Large intestine (tissue), 3 donors: Measurements from ENCODE around the gene SMIM33. TPM values are rescaled to one million over a fixed set of nuclear protein-coding genes. Genes with fewer than 3 reads are reported as not detected.

Experiments
- DNase-seq, 2 donors: peaks; one replicate each; pipeline versions ENCODE4 v3.0.0 to v3.0.0-alpha.2; 2013
- H3K27ac ChIP-seq: one replicate; pipeline ENCODE4 v1.5.1; 2013; ENCODE audit warnings: low read length
- H3K27me3 ChIP-seq: 2 replicates; pipeline ENCODE4 v1.6.1; 2013; ENCODE audit warnings: low read length; ENCODE audit not compliant: control insufficient read depth, insufficient read depth
- H3K36me3 ChIP-seq: 2 replicates; pipeline ENCODE4 v1.6.1; 2013; ENCODE audit warnings: low read length; ENCODE audit not compliant: control insufficient read depth, insufficient read depth
- H3K4me1 ChIP-seq: one replicate; pipeline ENCODE4 v1.6.1; 2013; ENCODE audit warnings: low read length; ENCODE audit not compliant: control insufficient read depth, insufficient read depth
- H3K4me3 ChIP-seq: one replicate; pipeline ENCODE4 v1.5.1; 2013; ENCODE audit warnings: low read length
- H3K9me3 ChIP-seq: one replicate; pipeline ENCODE4 v1.6.1; 2013; ENCODE audit warnings: mild to moderate bottlenecking, low read depth, low read length, moderate library complexity; ENCODE audit not compliant: control insufficient read depth
- WGBS: methylation state at CpG from one replicate; pipeline ENCODE4 v1.1.5; 2013; ENCODE audit warnings: low lambda C conversion rate; ENCODE audit not compliant: insufficient coverage; 5-methylcytosine and 5-hydroxymethylcytosine counted together
- polyA plus RNA-seq: library from polyadenylated mRNA; unstranded; fragments of 120-200 nt; gene quantifications from one replicate; pipeline ENCODE4 v1.2.1, GENCODE V29; 2013

SMIM33 gene
- polyA plus RNA-seq, 1 donor: not detected

GRCh38 chr5:139457653-139458306 is 13.0 kb upstream of the SMIM33 start:
- Histone ChIP-seq H3K4me3 (no peak overlapping the region), H3K27ac (no peak overlapping the region), H3K27me3 (no peaks in the 10 kb centered on the region), H3K4me1 (no peaks in the 10 kb centered on the region), H3K9me3 (peaks cover 4% of the 10 kb centered on the region), H3K36me3 (no peaks in the 10 kb centered on the region)
- no peak for DNase-seq
- WGBS: 100% methylated on average over 2 of the region's 5 CpGs

- WGBS: 92% methylated on average over 2 of the region's 8 CpGs
- DNase-seq: peak in 1 of 2 donors; percentile 49
- Histone ChIP-seq H3K9me3 (peaks cover 3% of the 10 kb centered on the region), H3K27ac (no peak overlapping the region), H3K27me3 (no peaks in the 10 kb centered on the region), H3K36me3 (no peaks in the 10 kb centered on the region), H3K4me1 (no peaks in the 10 kb centered on the region), H3K4me3 (no peak overlapping the region)
These were observed 12.0 kb upstream of the SMIM33 start for GRCh38 chr5:139458580-139459407.

GRCh38 chr5:139459451-139459934 is 11.3 kb upstream of the SMIM33 start:
- no peak overlapping the region for H3K27ac ChIP-seq
- H3K4me1 ChIP-seq: no peaks in the 10 kb centered on the region
- no peaks in the 10 kb centered on the region for H3K9me3 ChIP-seq
- DNase-seq: no peak
- no CpG with 5 or more reads among the region's 8 CpGs for WGBS
- no peak overlapping the region for H3K4me3 ChIP-seq
- no peaks in the 10 kb centered on the region for H3K27me3 ChIP-seq
- H3K36me3 ChIP-seq: no peaks in the 10 kb centered on the region

GRCh38 chr5:139460455-139460854 is 10.3 kb upstream of the SMIM33 start:
- DNase-seq: no peak
- no peak overlapping the region for H3K27ac ChIP-seq
- H3K4me3 ChIP-seq: no peak overlapping the region
- no CpG with 5 or more reads among the region's 1 CpG for WGBS
- H3K36me3 ChIP-seq: no peaks in the 10 kb centered on the region
- H3K9me3 ChIP-seq: no peaks in the 10 kb centered on the region
- H3K4me1 ChIP-seq: no peaks in the 10 kb centered on the region
- H3K27me3 ChIP-seq: no peaks in the 10 kb centered on the region

GRCh38 chr5:139461176-139461575 is 9.6 kb upstream of the SMIM33 start:
- H3K9me3 ChIP-seq: no peaks in the 10 kb centered on the region
- no peak overlapping the region for H3K4me3 ChIP-seq
- no peaks in the 10 kb centered on the region for H3K27me3 ChIP-seq
- no peak for DNase-seq
- H3K4me1 ChIP-seq: no peaks in the 10 kb centered on the region
- H3K36me3 ChIP-seq: no peaks in the 10 kb centered on the region
- WGBS: 100% methylated on average over 2 of the region's 7 CpGs
- no peak overlapping the region for H3K27ac ChIP-seq

- H3K4me3 ChIP-seq: no peak overlapping the region
- no peaks in the 10 kb centered on the region for H3K27me3 ChIP-seq
- no peaks in the 10 kb centered on the region for H3K36me3 ChIP-seq
- no peak for DNase-seq
- H3K27ac ChIP-seq: no peak overlapping the region
- H3K9me3 ChIP-seq: no peaks in the 10 kb centered on the region
- no peaks in the 10 kb centered on the region for H3K4me1 ChIP-seq
- WGBS: no CpG with 5 or more reads among the region's 5 CpGs
These were observed 9.1 kb upstream of the SMIM33 start for GRCh38 chr5:139461698-139462097.

- no peak for DNase-seq
- no peaks in the 10 kb centered on the region for H3K36me3 ChIP-seq
- H3K27ac ChIP-seq: no peak within 1 kb of the TSS
- 57% methylated on average over 1 of the region's 10 CpGs for WGBS
- peak within 1 kb of the TSS; percentile 28 for H3K4me3 ChIP-seq
- H3K27me3 ChIP-seq: no peaks in the 10 kb centered on the region
- H3K4me1 ChIP-seq: no peaks in the 10 kb centered on the region
- H3K9me3 ChIP-seq: no peaks in the 10 kb centered on the region
These were observed 8.1 kb upstream of the SMIM33 start, which contains the start of gene ECSCR for GRCh38 chr5:139462586-139463276. ECSCR (minus strand) TSS chr5:139462743; CDS start chr5:139462670, 73 bp downstream.

- Histone ChIP-seq H3K4me1 (no peaks in the 10 kb centered on the region), H3K9me3 (no peaks in the 10 kb centered on the region), H3K4me3 (no peak overlapping the region), H3K27me3 (no peaks in the 10 kb centered on the region), H3K27ac (no peak overlapping the region), H3K36me3 (no peaks in the 10 kb centered on the region)
- DNase-seq: peak in 1 of 2 donors; percentile 67
- WGBS: no CpG with 5 or more reads among the region's 8 CpGs
These were observed 2.3 kb upstream of the SMIM33 start for GRCh38 chr5:139468421-139468931.

GRCh38 chr5:139472386-139473030 is 1.7 kb downstream of the SMIM33 start:
- Histone ChIP-seq H3K4me3 (no peak overlapping the region), H3K9me3 (no peaks in the 10 kb centered on the region), H3K36me3 (peaks cover 6% of the 10 kb centered on the region), H3K27ac (no peak overlapping the region), H3K27me3 (no peaks in the 10 kb centered on the region), H3K4me1 (no peaks in the 10 kb centered on the region)
- WGBS: 93% methylated on average over 2 of the region's 15 CpGs
- no peak for DNase-seq

- Histone ChIP-seq H3K36me3 (peaks cover 6% of the 10 kb centered on the region), H3K4me1 (no peaks in the 10 kb centered on the region), H3K27me3 (no peaks in the 10 kb centered on the region), H3K9me3 (no peaks in the 10 kb centered on the region), H3K4me3 (no peak overlapping the region), H3K27ac (no peak overlapping the region)
- DNase-seq: no peak
- WGBS: no CpG with 5 or more reads among the region's 8 CpGs
These were observed 2.3 kb downstream of the SMIM33 start for GRCh38 chr5:139473105-139473504.
